ENCODE data around the gene SMARCAL1.
A peak's percentile ranks its signal among the peaks of the same experiment; 100 is the strongest.

SMARCAL1 gene

DNA sequence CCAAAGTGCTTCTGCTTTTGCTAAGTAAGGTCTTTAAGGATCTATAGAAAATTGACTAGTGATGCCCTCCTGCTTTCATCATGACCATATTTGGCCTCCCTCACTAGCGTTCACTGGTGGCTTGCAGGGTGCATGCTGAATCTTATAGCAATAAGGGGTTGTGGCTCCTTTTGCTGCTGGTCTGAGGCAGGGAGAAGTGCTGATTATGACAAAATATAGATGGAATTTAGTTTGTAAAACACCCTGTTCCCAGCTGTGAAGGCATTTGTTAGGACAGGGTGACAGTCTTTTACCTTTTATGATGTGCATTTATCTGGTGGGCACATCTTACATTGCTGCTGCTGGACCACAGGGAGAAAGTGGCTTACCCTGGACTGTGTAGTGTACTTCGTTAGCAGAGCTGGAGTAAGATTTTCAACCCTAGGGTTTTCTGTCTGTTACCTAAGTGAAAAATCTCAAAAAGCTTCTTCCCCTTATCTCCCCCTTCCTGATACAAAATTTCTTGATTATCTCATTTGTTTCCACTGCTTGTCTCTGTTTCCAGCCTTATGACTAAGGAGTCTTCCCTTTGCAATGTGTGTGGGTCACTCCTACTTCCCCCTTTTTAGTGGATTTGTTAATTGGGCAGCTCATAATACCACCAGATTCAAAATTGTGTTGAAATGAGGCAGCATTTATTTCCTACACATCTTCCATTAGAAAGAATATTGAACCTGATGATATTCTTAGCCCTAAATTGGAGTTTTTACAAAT, 65.2 kb downstream of the SMARCAL1 start:
- DNase-seq = no peak

DNA sequence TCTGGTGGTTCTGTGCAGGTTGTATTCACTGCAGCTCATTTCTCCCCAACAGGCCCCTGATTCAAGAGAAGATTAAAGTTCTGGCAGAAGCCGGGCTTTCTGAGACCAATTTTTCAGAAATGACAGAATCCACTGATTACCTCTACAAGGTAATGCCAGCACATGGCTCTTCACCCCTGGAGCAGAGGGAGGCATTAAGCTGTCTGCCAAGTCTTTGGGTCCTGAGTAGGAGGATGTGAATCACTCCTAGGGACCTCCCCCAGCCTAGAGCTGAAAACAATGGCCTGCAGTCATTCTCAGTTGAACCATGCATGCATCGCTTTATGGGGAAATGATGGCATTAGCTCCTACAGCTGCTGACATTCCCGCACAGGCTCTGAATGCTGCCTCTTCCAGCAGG, 65.9 kb downstream of the SMARCAL1 start:
- no peak for DNase-seq

DNA sequence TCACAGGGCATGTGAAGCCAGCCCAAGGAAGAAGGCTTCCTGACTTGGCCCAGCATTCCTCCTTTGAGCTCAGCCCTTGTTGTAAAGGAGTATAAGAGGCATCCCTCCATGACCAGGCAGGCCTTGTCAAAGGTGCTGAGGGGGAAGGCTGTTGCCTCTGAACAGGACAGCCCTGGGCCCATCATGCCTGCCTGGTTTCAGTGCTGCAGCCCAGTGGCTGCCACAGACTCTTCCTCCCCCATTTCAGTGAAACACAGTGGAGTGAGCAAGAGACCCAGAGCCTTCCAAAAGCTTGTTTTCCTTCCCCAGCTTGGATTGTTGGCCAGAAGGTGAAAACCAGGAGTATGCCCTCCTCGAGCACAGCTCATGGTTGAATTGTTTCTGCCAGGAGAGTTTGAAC, 66.5 kb downstream of the SMARCAL1 start:
- DNase-seq = no peak

DNA sequence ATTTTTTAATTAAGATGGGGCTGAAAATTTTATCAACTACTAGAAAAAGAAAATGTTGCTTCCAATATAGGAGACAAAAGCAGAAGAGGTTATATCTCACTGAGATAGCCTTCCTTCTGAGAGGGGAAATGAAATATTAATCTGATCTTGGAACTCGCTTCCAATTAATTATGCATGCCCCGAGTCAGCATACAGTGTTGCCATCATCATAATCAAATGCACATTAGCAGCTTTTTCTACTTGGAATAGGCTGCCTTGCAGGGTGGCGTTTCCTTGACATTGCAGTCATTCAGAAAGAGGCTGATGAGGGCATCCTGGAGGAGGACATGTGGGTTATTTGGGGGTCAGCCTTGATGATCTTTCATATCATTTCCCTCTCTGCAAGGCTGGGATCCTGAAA, 67.9 kb downstream of the SMARCAL1 start:
- no peak for DNase-seq

DNA sequence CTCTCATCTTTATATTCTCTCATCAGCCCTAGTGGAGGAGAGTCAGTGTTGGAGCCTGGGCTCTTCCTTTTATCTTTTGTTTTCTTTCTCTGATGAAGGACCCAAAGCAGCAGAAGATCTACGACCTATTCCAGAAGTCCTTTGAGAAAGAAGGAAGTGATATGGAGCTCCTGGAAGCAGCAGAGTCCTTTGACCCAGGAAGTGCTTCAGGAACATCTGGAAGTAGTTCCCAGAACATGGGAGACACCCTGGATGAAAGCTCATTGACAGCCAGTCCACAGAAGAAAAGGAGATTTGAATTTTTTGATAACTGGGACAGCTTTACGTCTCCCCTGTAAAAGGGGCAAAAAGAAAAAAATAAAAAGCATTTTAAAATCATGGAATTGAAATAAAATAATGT, 70.4 kb downstream of the SMARCAL1 start:
- DNase-seq = no peak

DNA sequence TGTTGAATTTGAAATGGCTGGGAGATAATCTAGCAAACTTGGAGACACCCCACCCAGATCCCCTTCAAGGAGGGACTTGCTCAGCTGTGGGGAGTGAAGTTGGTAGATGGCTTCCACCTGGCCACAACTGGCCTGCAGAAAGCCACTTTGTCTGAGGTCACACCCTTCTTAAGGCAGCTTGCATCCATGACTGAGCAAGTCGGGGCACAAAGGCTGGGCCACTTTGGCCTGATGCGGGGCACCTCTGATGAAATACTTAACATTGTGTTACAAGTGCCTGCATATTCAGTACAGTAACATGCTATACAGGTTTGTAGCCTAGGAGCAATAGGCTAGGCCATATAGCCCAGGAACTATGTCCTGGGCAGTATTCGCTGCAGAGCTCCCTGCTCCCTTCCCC, 73.0 kb downstream of the SMARCAL1 start:
- DNase-seq = no peak

DNA sequence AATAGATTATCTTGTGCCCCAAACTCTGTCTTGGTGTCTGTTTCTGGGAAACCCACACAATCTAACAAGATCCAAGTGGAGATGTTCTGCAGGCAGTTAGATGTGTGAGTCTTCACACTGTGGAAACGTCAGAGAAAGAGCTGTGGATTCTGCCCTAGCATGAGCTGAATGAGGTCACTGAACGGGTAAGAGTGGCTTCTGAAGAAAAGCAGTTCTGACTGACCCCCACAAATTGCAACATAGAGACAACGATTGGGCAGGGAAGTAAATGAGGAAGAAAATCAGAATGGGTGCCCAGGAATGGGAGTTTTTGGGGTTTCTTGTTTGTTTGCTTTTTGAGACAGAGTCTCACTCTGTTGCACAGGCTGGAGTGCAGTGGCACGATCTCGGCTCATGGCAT, 73.5 kb downstream of the SMARCAL1 start:
- DNase-seq = no peak

DNA sequence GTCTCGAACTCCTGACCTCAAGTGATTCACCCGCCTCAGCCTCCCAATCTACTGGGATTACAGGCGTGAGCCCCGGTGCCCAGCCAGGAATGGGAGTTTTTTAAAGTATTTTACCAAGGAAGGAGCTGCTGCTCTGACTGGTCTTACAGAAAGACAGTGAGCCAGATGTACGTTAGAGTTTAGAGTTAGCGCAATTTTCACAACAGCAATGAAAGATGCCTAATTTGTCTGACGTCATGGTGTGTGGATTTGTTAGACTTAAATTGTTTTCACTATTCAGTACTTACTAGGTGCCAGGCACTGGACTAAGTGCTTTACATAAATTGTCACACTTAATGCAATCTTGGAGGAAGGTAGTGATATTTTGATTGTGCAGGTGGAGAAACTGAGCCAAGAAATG, 74.0 kb downstream of the SMARCAL1 start:
- DNase-seq = no peak

DNA sequence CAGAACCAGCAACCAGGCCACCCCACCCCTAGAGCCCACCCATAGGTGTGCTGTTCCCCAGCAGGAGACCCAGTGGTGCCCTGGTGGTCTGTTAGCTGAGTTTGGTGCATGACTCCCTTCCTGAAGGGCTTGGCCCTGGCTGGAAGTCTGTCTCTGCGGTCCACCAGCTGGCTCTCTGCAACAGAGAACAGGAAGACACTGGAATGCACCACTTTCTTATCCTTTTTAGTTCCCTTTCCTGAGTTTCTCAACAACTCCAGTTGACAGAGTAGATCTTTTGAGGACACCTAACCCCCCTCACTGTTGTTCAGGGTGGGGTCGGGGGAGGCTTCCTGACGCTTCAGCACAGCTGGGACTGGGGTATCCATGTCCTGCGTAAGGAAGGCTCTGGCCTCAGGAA, 74.4 kb downstream of the SMARCAL1 start:
- no peak for DNase-seq

DNA sequence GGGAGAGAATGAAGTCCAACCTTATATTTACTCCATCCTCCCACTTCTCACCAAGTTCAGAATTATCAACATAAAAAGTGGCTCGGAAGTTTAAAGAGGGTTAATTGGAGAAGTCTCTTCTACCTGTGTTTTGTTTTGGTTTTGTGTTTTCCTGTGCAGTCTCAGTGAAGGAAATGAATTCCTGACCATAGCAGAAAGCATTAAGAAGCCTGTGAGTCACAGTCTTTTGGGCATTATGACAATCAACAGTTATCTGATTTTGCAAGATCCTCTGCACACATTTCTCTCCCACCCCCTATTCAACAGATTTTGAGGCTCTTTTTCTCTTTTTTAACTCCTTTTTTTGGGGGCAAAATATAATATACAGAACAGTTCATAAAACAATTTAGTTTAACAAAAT, 77.8 kb downstream of the SMARCAL1 start:
- DNase-seq = no peak

DNA sequence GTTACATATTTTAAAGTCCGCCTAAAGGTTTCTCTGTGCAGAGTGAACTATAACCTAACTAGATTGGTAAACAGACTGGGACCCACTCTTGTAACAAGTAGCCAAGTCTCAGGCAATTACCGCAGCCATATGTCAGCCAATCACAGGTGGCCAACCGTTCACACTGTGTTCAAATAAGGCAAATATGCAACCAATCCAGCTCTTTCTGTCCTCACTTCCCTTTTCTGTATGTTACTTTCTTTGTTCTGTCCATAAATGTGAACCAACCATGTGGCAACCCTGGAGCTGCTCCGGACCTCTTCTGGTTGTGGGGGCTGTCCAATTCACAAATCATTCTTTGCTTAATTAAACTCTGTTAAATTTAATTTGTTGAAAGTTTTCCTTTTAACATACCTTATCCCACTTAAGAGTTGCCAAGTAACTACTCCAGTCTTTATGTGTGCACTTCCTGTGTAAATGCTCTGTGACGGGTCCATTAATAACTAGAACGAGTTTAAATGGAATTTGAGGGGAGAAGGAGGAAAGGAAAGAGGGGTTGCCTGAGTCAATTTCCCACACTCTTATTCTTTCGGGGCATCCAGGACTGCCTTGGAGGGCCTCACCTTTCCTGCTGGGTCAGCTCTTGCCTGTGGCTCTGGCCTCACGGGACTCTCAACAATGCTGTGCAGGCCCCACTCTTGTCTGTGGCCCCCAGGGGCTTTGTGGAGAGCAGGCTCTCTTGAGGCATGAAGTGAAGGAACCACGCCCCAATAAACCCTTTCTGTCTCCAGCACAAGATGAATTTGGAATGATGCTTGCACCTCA, 79.7 kb downstream of the SMARCAL1 start:
- DNase-seq = peak; percentile 63

DNA sequence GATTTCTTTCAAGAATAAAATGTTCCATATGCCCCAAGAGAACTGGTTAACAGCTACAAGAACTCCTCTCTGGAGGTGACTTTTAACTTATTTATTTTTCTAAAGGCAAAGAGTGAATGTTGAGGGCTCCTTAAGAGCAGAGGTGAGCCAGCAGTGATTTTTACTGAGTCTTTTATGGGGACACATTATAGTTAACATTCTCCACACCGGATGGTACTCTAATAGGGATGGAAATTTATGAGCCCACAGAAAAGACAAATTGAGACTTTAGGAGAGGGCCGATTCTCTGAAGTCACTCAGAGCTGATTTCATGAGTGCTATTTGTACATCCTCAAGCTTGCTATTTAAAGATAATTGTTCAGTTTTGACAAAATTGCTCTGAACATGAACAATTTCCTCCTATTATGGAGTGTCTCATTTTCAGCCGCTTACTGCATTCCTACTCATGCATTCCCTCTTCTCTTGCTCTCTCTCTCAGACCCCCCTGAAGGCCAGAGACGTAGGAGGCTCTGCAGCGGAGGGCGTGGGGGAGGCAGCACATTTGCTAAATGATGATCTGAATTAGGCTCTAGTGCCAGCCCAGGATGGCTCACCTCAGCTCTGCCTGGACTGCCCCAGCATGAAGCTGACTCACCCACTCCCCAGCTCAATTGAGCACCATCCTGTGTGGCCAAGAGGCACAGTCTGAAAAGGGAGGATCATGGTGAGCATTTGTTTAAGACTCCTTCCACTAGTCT, 80.5 kb downstream of the SMARCAL1 start:
- no peak for DNase-seq

DNA sequence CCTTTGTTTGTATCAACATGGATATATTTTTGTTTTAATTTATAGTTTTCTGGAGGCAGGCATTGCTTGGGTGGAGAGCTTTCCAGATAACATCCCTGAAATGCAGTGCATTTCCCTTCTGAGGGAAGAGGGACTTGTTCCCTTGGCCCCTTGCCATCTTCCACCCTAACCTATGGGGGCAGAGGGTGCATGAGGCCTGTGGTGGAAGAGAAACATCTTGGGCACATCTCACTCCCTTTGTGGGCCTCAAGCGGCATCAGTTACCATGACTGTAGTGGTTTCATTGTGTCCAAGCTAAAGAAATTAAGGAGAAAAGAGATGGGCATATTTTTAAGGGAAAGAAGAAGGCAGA, 81.0 kb downstream of the SMARCAL1 start:
- DNase-seq = no peak

DNA sequence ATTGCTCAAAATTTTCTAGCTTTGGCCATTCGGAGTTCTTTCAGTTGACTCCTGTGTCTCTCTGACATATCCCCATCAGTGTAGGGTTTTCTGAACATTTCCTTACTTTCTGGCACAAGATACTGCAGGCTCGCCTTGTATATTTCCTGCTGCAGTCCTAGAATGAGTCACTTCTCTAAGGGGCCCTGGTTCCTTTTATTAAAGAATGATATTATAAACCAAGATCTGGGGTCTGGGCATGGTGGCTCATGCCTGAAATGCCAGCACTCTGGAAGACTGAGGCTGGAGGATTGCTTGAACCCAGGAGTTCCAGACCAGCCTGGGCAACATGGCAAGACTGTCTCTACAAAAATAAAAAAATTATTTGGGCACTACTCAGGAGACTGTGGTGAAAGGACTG, 83.4 kb downstream of the SMARCAL1 start:
- DNase-seq = no peak

DNA sequence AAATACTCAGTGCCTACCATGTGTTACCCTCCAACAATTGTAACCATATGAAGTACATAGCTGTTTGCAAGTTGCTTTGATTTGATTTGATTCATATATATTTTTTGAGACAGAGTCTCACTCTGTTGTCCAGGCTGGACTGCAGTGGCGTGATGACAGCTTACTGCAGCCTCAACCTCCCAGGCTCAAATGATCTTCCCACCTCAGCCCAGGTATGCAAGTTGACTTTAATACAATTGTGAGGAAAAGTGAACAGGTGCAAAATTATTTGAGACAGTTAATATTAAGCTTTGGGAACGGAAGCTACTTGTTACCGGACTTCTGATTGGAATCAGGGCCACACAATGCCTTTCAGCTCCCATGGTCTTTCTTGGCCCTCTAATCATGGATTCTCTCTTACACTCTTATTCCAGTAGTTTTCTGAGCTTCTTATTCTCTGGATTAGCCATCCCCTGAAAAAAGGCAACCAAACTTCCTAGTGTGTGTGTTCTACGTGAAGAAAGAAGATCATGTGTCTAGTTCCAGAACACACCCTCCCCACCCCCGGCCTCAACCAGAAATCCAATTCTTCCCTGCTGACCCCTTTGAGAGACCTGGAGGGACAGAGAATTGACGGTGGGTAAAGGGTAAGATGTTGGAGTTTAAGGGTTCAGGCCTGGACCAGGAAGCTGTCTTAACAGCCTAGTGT, 85.2 kb downstream of the SMARCAL1 start:
- DNase-seq = no peak

DNA sequence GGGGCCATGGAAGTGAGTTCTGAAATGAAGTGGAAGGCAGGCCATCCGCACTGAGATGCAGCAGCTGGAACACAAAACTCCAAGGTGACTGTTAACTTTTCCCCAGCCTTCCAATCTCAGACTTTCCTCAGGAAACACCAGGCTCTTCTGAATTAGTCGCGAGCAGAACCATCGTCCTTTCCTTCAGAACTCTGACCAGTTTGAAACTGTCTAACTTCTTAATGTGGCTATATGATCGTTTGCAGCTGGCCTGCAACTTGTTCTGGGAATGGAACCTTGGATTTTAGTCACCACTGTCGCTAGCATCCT, 85.7 kb downstream of the SMARCAL1 start:
- DNase-seq = no peak

DNA sequence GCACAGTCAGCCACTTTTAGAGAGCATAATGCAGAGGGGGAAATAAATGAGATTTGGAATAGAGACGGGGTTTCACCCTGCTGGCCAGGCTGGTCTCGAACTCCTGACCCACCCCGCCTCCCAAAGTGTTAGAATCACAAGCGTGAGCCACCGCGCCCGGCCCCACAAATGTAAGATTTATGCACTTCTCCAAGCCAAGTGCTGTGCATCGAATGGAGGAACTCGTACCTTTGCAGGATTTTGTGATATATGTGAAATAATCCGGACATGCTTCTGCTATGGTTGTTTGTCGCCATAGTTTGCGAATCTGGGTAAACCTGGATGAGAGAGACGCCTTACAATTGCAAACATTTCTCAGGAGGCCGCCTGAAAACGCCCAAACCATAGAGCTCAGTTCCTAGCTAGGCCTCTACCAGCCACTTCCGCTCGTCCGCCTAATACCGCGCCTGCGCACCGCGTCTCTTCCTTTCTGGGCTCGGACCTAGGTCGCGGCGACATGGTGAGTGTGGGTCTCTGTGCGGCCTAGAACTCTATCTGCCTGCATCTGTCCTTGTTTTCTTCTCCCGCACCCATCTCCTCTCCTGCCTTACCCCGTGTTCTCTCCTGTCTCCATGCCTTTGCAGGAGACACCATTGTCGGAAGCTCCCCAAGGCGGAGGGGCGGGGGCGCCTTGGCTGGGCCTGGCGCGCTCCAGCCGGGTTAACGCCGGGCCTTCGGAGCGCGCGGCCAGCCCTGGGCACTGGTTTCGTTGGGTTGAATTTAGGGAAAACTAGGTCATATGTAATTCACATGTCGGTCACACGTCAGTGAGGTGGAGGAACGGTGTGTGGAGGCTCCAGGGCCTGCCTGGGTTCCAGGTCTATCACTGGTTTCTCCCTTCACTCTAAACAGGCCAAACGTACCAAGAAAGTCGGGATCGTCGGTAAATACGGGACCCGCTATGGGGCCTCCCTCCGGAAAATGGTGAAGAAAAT, 86.4 kb downstream of the SMARCAL1 start, which contains the start of gene RPL37A:
TSS of gene RPL37A (plus strand) at position 466 of the 974 bp plus-strand sequence. CDS start at position 497, 31 bp downstream.
- peak; percentile 97 for DNase-seq

DNA sequence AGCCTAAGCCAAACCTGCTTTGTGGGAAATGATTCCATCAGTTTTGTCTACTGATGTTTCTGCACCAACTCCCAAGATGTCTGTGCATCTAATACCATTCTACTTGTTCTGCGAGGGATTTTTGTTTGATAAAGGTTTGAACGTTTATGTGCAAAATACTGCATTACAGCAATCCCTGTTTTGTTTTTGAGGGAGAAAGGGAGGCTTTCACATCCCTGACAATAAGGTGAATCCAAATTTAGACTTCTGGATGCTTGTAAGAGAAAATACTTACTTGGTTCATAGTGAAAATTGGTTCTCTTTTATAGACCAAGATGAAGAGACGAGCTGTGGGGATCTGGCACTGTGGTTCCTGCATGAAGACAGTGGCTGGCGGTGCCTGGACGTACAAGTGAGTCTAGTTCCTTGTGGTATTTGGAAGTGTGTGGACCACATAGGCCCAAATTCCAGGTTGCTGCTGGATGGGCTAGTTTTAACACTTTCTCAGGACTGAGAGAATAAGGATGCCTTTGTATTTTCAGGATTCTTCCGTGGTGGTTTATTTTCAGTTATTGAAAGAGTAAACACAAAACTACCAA, 87.4 kb downstream of the SMARCAL1 start:
- no peak for DNase-seq

DNA sequence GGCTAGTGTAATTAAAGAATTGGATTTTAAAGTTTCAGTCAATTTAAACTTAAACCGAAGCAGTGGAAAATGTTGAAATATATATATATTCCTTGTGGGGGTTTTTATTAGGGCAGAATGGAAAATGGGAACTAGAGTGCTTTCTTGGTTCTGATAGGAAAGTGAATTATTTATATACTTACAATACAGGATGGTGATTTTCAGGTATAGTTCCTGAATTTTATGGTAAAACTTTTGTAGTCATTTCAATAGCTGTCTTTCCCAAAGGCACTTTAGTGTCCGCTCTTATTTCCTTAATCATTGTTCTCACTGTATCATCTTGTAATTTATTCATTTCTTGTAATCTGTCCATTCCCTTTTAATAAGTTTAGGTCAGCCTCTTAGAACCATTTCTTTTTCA, 88.3 kb downstream of the SMARCAL1 start:
- DNase-seq = no peak

DNA sequence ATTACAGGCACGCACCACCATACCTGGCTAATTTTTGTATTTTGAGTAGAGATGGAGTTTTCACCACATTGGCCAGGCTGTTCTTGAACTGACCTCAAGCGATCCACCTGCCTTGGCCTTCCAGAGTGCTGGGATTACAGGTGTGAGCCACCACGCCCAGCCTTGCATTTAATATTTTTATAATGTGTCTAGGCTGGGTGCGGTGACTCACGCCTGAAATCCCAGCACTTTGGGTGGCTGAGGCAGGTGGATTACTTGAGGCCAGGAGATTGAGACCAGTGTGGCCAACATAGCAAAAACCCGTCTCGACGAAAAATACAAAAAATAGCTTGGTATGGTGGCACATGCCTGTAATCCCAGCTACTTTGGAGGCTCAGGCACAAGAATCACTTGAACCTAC, 89.6 kb downstream of the SMARCAL1 start:
- no peak for DNase-seq

DNA sequence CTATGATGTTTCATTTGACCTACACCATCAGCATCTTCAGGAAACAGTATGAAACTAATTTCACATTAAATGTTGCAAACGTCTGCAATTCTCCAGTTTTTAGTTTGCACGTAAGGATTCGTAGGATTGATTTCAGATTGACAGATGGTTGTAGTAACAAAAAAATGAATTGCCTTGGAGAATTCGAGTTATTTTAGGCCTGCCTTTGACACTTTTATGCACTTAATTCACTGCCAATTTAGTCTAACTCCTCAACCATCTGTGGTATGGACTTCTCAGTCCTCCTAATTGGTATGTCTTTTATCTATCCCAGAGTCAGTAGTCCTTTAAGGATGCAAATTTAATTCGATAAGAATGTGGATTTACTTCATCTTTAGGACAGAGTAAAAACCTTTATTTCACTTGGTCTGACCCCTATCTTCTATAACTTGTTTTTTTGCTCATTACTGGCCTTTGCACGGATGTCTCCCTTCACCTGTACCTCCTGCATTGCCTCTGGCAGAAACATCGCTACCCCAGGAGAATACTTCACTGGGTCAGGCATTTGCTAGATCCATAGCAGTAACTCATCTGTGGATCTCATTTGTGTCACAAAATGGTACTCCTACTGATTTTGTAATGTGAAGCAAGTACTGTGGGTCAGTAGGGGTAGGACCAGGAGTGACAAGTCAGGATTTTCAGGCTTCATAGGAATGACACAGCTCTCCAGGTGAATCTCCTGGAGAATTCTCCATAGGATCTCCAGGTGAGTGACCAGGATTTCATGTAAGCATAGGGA, 90.3 kb downstream of the SMARCAL1 start:
- no peak for DNase-seq

Data from NCI-H510A treated with DMSO at 0.1 percent for 48 hours (cell line).